ENCODE measurements around the gene STXBP5.

The STXBP5 gene

GRCh38 chr6:147216915-147217314, 12.7 kb downstream of the STXBP5 start (continued):
- no peak for TF ChIP-seq ZBTB11 (tag by site-specific recombination; conservative IDR thresholded peaks at IDR 0.05; ENCODE audit: low read depth)
- TF ChIP-seq OSR2 (tag by site-specific recombination; IDR thresholded peaks at IDR 0.05): no peak
- TF ChIP-seq ZNF701 (tag by site-specific recombination; IDR thresholded peaks at IDR 0.05): no peak
- no peak for TF ChIP-seq ZFHX2 (tag by site-specific recombination; conservative IDR thresholded peaks at IDR 0.05)
- no peak for TF ChIP-seq ZNF596 (tag by site-specific recombination; IDR thresholded peaks at IDR 0.05)
- TF ChIP-seq TRIM28 (IDR thresholded peaks at IDR 0.05; ENCODE audit: borderline replicate concordance, low read length): no peak
- no peak for TF ChIP-seq ZNF18 (tag by site-specific recombination; IDR thresholded peaks at IDR 0.05)
- peak; percentile 55 for TF ChIP-seq FEZF1 (tag by site-specific recombination; IDR thresholded peaks at IDR 0.05)
- TF ChIP-seq KLF10 (tag by site-specific recombination; IDR thresholded peaks at IDR 0.05): no peak
- TF ChIP-seq GFI1B (tag by site-specific recombination; IDR thresholded peaks at IDR 0.05): 0 out of 2 replicates have a peak, but pooled peaks have one; percentile 10
- TF ChIP-seq KLF17 (tag by site-specific recombination; IDR thresholded peaks at IDR 0.05): no peak
- no peak for TF ChIP-seq ZNF398 (tag by site-specific recombination; IDR thresholded peaks at IDR 0.05)
- TF ChIP-seq ATF2 (tag by site-specific recombination; IDR thresholded peaks at IDR 0.05; ENCODE audit: low read depth): no peak
- no peak for TF ChIP-seq ZNF202 (tag by site-specific recombination; IDR thresholded peaks at IDR 0.05; ENCODE audit: borderline replicate concordance)
- TF ChIP-seq YY2 (tag by site-specific recombination; IDR thresholded peaks at IDR 0.05): no peak
- no peak for TF ChIP-seq ZNF280C (tag by site-specific recombination; IDR thresholded peaks at IDR 0.05)
- no peak for TF ChIP-seq EGR2 (tag by site-specific recombination; IDR thresholded peaks at IDR 0.05; ENCODE audit: low read depth)
- no peak for TF ChIP-seq ZNF670 (tag by site-specific recombination; IDR thresholded peaks at IDR 0.05; ENCODE audit: low read depth)
- no peak for TF ChIP-seq ZNF658 (tag by site-specific recombination; IDR thresholded peaks at IDR 0.05)
- no peak for TF ChIP-seq ZFP69B (tag by site-specific recombination; IDR thresholded peaks at IDR 0.05)
- TF ChIP-seq PRDM6 (tag by site-specific recombination; IDR thresholded peaks at IDR 0.05): peak; percentile 76
- TF ChIP-seq ZFP37 (tag by site-specific recombination; IDR thresholded peaks at IDR 0.05): no peak
- TF ChIP-seq ZBTB44 (tag by site-specific recombination; IDR thresholded peaks at IDR 0.05): 0 out of 2 replicates have a peak, but pooled peaks have one; percentile 14
- TF ChIP-seq BCL6B (tag by site-specific recombination; IDR thresholded peaks at IDR 0.05): no peak

Measured in HEK293 (cell line).